Measurements from ENCODE around the gene RAPGEF4. TPM values are rescaled to one million over a fixed set of nuclear protein-coding genes. Genes with fewer than 3 reads are reported as not detected.

The RAPGEF4 gene
- total and polyA plus RNA-seq, 11 donors = 1.3 to 21.2 (median 10.5) TPM

DNA sequence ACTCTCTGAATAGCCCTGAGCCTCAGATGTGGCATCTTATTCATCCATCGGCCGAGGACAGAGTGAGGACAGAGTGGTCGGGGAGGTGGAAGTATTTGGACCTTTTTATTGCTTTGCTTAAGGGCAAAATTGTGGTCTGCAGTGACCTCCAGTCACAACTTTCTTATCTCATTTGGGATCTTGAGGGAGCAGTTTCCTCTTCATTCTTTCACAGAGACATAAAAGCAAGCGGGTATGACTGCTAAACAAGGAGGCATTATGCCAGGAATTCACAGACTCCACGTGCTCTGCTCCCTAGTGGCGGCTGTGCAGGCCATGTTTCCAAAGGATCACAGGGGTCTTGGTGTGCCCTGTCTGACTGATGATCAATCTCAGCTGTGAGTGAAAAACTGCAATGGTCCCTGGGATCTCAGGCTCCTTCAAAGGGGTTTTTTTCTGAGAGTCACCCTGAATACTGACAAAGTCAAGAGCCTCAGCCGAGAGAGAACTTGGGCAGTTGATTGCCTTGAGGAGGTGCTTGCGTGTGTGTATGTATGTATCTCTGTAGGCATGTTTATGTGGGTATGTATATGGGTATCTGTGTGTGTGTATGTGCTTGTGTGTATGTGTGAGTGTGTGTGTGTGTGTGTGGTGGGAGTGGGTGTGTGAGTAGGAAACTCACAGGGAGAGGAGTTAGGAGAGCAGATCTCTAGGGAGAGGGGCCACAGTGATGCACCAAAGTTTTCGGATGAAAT, 47.7 kb downstream of the RAPGEF4 start:
- TF ChIP-seq, protein P1, sequence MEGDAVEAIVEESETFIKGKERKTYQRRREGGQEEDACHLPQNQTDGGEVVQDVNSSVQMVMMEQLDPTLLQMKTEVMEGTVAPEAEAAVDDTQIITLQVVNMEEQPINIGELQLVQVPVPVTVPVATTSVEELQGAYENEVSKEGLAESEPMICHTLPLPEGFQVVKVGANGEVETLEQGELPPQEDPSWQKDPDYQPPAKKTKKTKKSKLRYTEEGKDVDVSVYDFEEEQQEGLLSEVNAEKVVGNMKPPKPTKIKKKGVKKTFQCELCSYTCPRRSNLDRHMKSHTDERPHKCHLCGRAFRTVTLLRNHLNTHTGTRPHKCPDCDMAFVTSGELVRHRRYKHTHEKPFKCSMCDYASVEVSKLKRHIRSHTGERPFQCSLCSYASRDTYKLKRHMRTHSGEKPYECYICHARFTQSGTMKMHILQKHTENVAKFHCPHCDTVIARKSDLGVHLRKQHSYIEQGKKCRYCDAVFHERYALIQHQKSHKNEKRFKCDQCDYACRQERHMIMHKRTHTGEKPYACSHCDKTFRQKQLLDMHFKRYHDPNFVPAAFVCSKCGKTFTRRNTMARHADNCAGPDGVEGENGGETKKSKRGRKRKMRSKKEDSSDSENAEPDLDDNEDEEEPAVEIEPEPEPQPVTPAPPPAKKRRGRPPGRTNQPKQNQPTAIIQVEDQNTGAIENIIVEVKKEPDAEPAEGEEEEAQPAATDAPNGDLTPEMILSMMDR (IDR thresholded peaks at IDR 0.05) = peak in 4 of 12 donors; percentile 7 to 33 (median 18)
- no peak for TF ChIP-seq POLR2A (IDR thresholded peaks at IDR 0.05)
- no peak for DNase-seq
- intact Hi-C loops (cut with DNase I) = no loop called here
- no peaks in the 10 kb centered on the region for H3K9me3 ChIP-seq
- no peaks in the 10 kb centered on the region for H3K36me3 ChIP-seq
- peak in 3 of 4 donors; percentile 22 to 65 (median 57) for ATAC-seq
- no peaks in the 10 kb centered on the region for H3K27me3 ChIP-seq
- H3K27ac ChIP-seq = no peak overlapping the region
- no peak overlapping the region for H3K4me3 ChIP-seq
- H3K4me1 ChIP-seq = peaks cover 0 to 13% (median 7%) of the 10 kb centered on the region in 12 donors
- WGBS, 4 donors = 35 to 45% (median 39%) methylated on average over 9 of the region's 9 CpGs

DNA sequence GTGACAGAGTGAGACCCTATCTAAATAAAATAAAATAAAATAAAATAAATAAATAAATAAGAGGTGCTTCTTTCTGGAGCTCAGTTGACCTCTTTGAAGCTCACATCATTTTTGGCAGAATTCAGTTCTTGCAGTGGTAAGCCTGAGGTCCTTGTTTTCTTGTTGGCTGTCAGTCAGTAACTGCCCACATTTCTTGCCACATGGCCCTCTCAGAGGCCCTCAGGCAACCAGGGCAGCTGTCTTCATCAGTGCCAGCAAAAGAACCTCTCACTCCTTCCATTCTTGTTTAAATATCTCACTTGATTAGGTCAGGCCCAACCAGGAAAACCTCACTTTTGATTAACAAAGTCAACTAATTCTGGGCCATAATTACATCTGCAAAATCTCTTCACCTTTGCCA, 53.2 kb downstream of the RAPGEF4 start:
- no peak for DNase-seq
- Histone ChIP-seq H3K9me3 (no peaks in the 10 kb centered on the region), H3K27ac (no peak overlapping the region), H3K27me3 (no peaks in the 10 kb centered on the region), H3K36me3 (no peaks in the 10 kb centered on the region), H3K4me1 (peaks cover 0 to 8% (median 0%) of the 10 kb centered on the region in 12 donors), H3K4me3 (no peak overlapping the region)
- ATAC-seq = no peak
- intact Hi-C loops (cut with DNase I) = no loop called here
- no peak for TF ChIP-seq POLR2A (IDR thresholded peaks at IDR 0.05)
- TF ChIP-seq, protein P1 (IDR thresholded peaks at IDR 0.05) = no peak

GRCh38 chr2:172790404-172790803, 54.8 kb downstream of the RAPGEF4 start:
- peaks cover 0 to 8% (median 0%) of the 10 kb centered on the region in 12 donors for H3K4me1 ChIP-seq
- no peak overlapping the region for H3K4me3 ChIP-seq
- TF ChIP-seq, protein P1 (IDR thresholded peaks at IDR 0.05) = no peak
- TF ChIP-seq POLR2A (IDR thresholded peaks at IDR 0.05) = no peak
- 37 to 61% (median 53%) methylated on average over 4 of the region's 4 CpGs for WGBS, 4 donors
- peak overlapping the region in 1 of 12 donors; percentile 4 for H3K27ac ChIP-seq
- no peaks in the 10 kb centered on the region for H3K36me3 ChIP-seq
- H3K27me3 ChIP-seq = no peaks in the 10 kb centered on the region
- H3K9me3 ChIP-seq = no peaks in the 10 kb centered on the region
- DNase-seq = no peak
- intact Hi-C loops (cut with DNase I) = loop anchor here in 1 of 10 donors (10.0 kb wide), 1 partner anchor 424 kb away; no protein-coding TSS in a partner anchor
- ATAC-seq = peak; percentile 39 to 82 (median 58)

DNA sequence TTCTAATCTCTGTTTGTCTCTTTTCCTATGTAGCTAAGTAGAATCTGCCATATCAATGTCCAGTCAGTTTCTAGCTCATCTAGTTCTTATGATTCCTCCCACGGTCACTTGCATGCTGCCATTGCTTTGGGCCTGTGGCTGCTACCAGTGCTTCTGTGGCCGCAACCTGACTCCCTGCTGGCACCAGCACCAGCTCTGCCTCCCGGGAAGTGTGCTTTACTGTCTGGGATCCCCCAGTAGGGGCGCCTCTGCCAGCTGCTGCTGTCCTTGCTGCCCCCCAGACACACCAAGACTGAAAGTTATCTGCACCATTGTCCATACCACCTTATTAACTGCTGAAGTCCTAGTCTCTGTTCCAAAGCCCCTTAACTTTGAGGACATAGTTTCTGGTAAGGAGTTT, 56.3 kb downstream of the RAPGEF4 start:
- intact Hi-C loops (cut with DNase I) = loop anchor here in 1 of 10 donors (10.0 kb wide), 1 partner anchor 423 kb away; no protein-coding TSS in a partner anchor
- DNase-seq (no peak), ATAC-seq (no peak)
- no peak for TF ChIP-seq POLR2A (IDR thresholded peaks at IDR 0.05)
- TF ChIP-seq, protein P1 (IDR thresholded peaks at IDR 0.05) = no peak
- Histone ChIP-seq H3K36me3 (no peaks in the 10 kb centered on the region), H3K4me3 (no peak overlapping the region), H3K27ac (no peak overlapping the region), H3K4me1 (peaks cover 0 to 8% (median 0%) of the 10 kb centered on the region in 12 donors), H3K27me3 (no peaks in the 10 kb centered on the region), H3K9me3 (no peaks in the 10 kb centered on the region)
- 81 to 88% (median 87%) methylated on average over 4 of the region's 4 CpGs for WGBS, 4 donors
